Fibroblast of lung (primary cell): ENCODE data around the gene ADAMTS5.

Experiments
- EZH2 ChIP-seq: IDR thresholded peaks from 2 replicates; pipeline ENCODE4 v1.5.1; 2012; ENCODE audit warnings: low read length, control low read depth, mild to moderate bottlenecking; ENCODE audit errors: missing control alignments
- TF ChIP-seq, protein P1 (sequence below), 2 donors: IDR thresholded peaks in 1 of 2; conservative IDR thresholded peaks in 1 of 2; 1 replicate in 1 of 2; 2 replicates in 1 of 2; pipeline ENCODE4 v1.5.1; 2011 to 2012; ENCODE audit warnings: low read length in 2 of 2, control low read depth in 1 of 2, inconsistent platforms in 1 of 2, low read depth in 1 of 2, mild to moderate bottlenecking in 1 of 2

DNA sequence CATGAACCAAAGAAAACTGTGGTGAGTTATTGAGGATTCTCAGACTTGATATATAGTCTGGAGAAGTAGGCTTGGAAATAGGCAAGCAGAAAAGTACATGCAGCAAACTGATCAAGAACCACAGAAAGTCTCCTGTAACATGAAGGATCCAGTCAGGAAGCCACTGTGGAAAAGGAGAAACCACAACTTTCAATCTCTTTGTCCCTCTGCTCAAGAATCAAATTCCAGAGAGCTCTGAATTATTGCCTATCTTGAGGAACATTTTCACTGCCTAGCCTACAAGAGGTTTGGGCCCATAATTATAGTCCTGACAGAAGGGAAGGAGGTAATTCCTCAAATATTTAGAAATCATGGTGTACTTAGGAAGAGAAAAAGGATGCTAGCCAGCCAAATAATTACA is 78.6 kb downstream of the ADAMTS5 start:
- TF ChIP-seq EZH2 = no peak
- TF ChIP-seq, protein P1, sequence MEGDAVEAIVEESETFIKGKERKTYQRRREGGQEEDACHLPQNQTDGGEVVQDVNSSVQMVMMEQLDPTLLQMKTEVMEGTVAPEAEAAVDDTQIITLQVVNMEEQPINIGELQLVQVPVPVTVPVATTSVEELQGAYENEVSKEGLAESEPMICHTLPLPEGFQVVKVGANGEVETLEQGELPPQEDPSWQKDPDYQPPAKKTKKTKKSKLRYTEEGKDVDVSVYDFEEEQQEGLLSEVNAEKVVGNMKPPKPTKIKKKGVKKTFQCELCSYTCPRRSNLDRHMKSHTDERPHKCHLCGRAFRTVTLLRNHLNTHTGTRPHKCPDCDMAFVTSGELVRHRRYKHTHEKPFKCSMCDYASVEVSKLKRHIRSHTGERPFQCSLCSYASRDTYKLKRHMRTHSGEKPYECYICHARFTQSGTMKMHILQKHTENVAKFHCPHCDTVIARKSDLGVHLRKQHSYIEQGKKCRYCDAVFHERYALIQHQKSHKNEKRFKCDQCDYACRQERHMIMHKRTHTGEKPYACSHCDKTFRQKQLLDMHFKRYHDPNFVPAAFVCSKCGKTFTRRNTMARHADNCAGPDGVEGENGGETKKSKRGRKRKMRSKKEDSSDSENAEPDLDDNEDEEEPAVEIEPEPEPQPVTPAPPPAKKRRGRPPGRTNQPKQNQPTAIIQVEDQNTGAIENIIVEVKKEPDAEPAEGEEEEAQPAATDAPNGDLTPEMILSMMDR (conservative IDR thresholded peaks at IDR 0.05 in 1 of 2, IDR thresholded peaks at IDR 0.05 in 1 of 2; ENCODE audit: low read depth in 1 of 2, low read length in 2 of 2) = no peak
